ENCODE measurements around the gene THTPA. TPM values are rescaled to one million over a fixed set of nuclear protein-coding genes. Genes with fewer than 3 reads are reported as not detected.
A peak's percentile ranks its signal among the peaks of the same experiment; 100 is the strongest.

THTPA gene
- total and polyA plus RNA-seq, 2 of the 13 experiments (the other 11 are each of a cell fraction or from before 2014, with no cell fraction given), result 7.4 to 8.7 TPM

DNA sequence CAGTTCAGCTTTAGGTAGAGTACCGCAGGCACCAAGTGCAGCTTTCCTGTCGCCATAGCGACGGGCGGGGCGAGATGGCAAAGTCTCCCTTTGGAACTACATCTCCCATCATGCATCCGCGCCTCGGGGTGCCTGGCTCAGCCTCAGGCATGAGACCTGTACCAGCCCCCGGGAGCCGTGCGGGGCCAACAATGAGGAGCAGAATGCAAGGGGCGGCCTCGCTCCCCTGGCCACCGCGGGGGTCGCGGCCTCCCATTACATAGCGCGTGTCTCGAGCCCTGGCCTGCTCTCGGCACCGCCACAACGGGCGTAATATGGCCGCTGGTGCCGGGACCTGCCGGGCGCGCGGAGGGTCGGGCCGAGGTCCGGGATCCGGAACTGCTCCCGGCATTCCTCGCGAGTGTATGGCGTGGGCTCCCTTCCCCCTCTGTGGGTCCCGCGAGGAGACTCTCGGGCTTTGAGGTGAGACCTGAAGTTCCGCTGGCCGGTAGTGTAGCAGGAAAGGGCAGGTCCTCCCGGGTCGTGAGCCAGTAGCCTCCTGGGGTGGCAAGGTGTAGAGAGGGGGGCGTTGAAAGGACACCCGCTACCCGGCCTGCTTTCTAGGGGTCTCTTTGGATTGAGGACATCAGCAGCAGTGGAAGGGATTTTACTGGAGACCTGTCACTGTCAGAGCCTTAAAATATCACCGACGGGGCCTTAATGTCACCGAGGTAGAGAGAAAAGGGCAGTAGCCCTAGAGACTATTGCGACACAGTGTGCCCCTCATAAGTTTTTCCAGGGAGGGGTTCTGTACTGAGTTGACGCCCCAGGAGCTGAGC lies at the start of gene THTPA (continued):
- TF ChIP-seq, protein P1, sequence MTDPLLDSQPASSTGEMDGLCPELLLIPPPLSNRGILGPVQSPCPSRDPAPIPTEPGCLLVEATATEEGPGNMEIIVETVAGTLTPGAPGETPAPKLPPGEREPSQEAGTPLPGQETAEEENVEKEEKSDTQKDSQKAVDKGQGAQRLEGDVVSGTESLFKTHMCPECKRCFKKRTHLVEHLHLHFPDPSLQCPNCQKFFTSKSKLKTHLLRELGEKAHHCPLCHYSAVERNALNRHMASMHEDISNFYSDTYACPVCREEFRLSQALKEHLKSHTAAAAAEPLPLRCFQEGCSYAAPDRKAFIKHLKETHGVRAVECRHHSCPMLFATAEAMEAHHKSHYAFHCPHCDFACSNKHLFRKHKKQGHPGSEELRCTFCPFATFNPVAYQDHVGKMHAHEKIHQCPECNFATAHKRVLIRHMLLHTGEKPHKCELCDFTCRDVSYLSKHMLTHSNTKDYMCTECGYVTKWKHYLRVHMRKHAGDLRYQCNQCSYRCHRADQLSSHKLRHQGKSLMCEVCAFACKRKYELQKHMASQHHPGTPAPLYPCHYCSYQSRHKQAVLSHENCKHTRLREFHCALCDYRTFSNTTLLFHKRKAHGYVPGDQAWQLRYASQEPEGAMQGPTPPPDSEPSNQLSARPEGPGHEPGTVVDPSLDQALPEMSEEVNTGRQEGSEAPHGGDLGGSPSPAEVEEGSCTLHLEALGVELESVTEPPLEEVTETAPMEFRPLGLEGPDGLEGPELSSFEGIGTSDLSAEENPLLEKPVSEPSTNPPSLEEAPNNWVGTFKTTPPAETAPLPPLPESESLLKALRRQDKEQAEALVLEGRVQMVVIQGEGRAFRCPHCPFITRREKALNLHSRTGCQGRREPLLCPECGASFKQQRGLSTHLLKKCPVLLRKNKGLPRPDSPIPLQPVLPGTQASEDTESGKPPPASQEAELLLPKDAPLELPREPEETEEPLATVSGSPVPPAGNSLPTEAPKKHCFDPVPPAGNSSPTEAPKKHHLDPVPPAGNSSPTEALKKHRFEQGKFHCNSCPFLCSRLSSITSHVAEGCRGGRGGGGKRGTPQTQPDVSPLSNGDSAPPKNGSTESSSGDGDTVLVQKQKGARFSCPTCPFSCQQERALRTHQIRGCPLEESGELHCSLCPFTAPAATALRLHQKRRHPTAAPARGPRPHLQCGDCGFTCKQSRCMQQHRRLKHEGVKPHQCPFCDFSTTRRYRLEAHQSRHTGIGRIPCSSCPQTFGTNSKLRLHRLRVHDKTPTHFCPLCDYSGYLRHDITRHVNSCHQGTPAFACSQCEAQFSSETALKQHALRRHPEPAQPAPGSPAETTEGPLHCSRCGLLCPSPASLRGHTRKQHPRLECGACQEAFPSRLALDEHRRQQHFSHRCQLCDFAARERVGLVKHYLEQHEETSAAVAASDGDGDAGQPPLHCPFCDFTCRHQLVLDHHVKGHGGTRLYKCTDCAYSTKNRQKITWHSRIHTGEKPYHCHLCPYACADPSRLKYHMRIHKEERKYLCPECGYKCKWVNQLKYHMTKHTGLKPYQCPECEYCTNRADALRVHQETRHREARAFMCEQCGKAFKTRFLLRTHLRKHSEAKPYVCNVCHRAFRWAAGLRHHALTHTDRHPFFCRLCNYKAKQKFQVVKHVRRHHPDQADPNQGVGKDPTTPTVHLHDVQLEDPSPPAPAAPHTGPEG (CRISPR knock-in tag; IDR thresholded peaks at IDR 0.05), result peak; percentile 96
- TF ChIP-seq ZNF484 (CRISPR knock-in tag; IDR thresholded peaks at IDR 0.05; ENCODE audit: borderline replicate concordance, low read depth), result no peak
- TF ChIP-seq ZNF672 (CRISPR knock-in tag; IDR thresholded peaks at IDR 0.05), result 0 out of 2 replicates have a peak, but pooled peaks have one; percentile 79
- TF ChIP-seq CBX2 (IDR thresholded peaks at IDR 0.05; ENCODE audit: low read depth, low read length), result no peak
- TF ChIP-seq CBX2 (CRISPR knock-in tag; IDR thresholded peaks at IDR 0.05; ENCODE audit: low read depth), result peak; percentile 84; the same call in 1 of the 2 replicates
- TF ChIP-seq, protein P2, sequence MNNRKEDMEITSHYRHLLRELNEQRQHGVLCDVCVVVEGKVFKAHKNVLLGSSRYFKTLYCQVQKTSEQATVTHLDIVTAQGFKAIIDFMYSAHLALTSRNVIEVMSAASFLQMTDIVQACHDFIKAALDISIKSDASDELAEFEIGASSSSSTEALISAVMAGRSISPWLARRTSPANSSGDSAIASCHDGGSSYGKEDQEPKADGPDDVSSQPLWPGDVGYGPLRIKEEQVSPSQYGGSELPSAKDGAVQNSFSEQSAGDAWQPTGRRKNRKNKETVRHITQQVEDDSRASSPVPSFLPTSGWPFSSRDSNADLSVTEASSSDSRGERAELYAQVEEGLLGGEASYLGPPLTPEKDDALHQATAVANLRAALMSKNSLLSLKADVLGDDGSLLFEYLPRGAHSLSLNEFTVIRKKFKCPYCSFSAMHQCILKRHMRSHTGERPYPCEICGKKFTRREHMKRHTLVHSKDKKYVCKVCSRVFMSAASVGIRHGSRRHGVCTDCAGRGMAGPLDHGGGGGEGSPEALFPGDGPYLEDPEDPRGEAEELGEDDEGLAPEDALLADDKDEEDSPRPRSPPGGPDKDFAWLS (CRISPR knock-in tag; IDR thresholded peaks at IDR 0.05; ENCODE audit: borderline replicate concordance), result peak; percentile 94
- TF ChIP-seq CHD4 (IDR thresholded peaks at IDR 0.05; ENCODE audit: borderline replicate concordance, low read length), result peak; percentile 54; the same call in 1 of the 2 replicates
- no peak for TF ChIP-seq PAF1 (CRISPR knock-in tag; IDR thresholded peaks at IDR 0.05)
- peak; percentile 99 for TF ChIP-seq ATF7-NPFF (CRISPR knock-in tag; IDR thresholded peaks at IDR 0.05; ENCODE audit: low read depth)
- peak; percentile 99 for TF ChIP-seq HOXA3 (CRISPR knock-in tag; IDR thresholded peaks at IDR 0.05)
- TF ChIP-seq MIER2 (CRISPR knock-in tag; IDR thresholded peaks at IDR 0.05), result peak; percentile 88
- TF ChIP-seq PTBP1 (IDR thresholded peaks at IDR 0.05; ENCODE audit: low read depth, low read length, poor library complexity, severe bottlenecking), result peak; percentile 72
- TF ChIP-seq, protein P3, sequence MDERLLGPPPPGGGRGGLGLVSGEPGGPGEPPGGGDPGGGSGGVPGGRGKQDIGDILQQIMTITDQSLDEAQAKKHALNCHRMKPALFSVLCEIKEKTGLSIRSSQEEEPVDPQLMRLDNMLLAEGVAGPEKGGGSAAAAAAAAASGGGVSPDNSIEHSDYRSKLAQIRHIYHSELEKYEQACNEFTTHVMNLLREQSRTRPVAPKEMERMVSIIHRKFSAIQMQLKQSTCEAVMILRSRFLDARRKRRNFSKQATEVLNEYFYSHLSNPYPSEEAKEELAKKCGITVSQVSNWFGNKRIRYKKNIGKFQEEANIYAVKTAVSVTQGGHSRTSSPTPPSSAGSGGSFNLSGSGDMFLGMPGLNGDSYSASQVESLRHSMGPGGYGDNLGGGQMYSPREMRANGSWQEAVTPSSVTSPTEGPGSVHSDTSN (CRISPR knock-in tag; IDR thresholded peaks at IDR 0.05), result no peak
- TF ChIP-seq TOPORS (CRISPR knock-in tag; IDR thresholded peaks at IDR 0.05), result peak; percentile 99
- TF ChIP-seq, protein P4, sequence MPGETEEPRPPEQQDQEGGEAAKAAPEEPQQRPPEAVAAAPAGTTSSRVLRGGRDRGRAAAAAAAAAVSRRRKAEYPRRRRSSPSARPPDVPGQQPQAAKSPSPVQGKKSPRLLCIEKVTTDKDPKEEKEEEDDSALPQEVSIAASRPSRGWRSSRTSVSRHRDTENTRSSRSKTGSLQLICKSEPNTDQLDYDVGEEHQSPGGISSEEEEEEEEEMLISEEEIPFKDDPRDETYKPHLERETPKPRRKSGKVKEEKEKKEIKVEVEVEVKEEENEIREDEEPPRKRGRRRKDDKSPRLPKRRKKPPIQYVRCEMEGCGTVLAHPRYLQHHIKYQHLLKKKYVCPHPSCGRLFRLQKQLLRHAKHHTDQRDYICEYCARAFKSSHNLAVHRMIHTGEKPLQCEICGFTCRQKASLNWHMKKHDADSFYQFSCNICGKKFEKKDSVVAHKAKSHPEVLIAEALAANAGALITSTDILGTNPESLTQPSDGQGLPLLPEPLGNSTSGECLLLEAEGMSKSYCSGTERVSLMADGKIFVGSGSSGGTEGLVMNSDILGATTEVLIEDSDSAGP (CRISPR knock-in tag; IDR thresholded peaks at IDR 0.05; ENCODE audit: borderline replicate concordance), result peak; percentile 96
- TF ChIP-seq SATB2 (CRISPR knock-in tag; IDR thresholded peaks at IDR 0.05), result peak; percentile 93
- peak; percentile 70; the same call in 1 of the 2 replicates for TF ChIP-seq GFI1 (CRISPR knock-in tag; IDR thresholded peaks at IDR 0.05; ENCODE audit: borderline replicate concordance)
- TF ChIP-seq ZNF441 (CRISPR knock-in tag; IDR thresholded peaks at IDR 0.05; ENCODE audit: borderline replicate concordance), result peak; percentile 95; the same call in 1 of the 2 replicates

All from HepG2 (cell line).